HG03378 (cell line): ENCODE data around the gene FRMD4A.

ENCODE experiments used
- ATAC-seq: cut with Tn5 transposase; IDR thresholded peaks from one replicate; pipeline ENCODE4 v1.9.1; 2021; ENCODE audit warnings: mild to moderate bottlenecking, moderate library complexity; ENCODE audit not compliant: unreplicated experiment

Gene FRMD4A

DNA sequence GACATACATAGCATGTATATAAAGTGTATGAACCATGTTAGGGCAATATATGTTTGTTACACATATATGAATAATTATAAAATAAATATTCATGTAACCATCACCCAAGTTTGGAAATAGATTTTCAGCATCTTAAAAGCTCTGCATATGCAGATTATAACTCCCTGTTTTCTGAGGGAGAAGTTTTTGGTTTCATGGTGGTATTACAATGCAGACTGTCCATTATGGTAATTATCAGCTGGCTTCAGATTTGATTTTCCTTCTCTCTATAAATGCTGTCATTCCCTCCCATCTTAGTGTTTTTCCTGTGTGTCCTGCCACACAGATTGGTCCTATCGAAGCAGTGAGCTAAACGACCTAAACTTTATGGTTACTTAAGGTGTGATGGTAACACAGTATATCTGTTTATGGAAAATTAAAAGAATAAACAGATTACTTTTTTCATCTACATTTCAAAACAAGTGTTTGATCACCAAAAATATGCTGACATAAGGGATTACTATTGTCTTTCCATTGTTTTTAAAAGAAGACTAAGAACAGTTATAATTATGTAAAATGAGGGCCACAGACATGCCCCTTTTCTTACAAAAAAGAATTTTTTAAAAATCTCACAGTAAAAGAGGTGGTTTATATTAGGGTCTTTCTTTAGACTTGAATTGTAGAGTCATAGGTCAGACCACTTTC is 726.2 kb downstream of the FRMD4A start:
- no peak for ATAC-seq

DNA sequence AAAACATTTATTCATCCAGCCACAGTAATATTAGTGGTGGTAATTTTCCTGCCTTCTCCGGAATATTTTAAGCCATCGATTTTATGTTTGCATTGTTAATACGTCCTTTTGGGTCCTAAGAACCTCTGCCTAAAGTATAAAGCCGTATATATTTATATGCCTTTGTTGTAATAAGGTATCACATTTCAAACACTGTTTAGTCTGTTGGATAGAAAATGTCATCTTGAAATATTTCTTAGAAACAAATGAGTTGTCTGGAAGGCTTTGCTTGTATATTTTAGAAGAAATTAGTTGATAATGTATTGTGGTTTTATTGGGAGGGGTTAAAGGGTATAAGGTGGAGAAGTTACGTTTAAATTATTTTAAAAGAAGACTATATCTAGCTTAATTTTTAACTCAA is 732.8 kb downstream of the FRMD4A start:
- ATAC-seq, result no peak

DNA sequence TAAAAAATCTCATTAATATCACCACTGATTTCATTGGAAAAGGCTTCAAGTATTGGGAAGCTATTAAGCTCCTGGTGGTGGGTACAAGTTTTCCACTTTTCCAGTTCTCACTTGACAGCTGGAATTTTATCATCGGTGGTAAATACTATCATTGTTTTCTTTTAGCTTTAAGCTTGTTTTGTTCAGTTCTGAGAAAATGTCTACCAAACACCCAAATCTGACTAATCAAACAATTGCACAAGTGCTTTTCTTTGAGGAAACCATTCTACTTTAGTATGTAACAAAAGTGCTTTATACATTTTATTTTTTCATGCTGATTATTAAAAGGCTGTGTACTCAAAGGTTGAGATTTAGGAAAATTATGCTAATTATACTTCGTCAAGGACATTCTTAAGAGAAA is 736.1 kb downstream of the FRMD4A start:
- ATAC-seq, result no peak
